ENCODE data around the gene MTHFD2. TPM values are rescaled to one million over a fixed set of nuclear protein-coding genes. Genes with fewer than 3 reads are reported as not detected.

Gene MTHFD2
- total RNA-seq, 4 donors from 2014 or later: 19.1 to 55.4 (median 39.0) TPM

- H3K36me3 ChIP-seq: peaks cover 11 to 100% (median 35%) of the 10 kb centered on the region in 3 donors
- WGBS, 2 donors: 78 to 89% methylated on average over 6 of the region's 6 CpGs
Observed at GRCh38 chr2:74162951-74163350, 35.5 kb upstream of the MTHFD2 start.

GRCh38 chr2:74164761-74165160 is 33.7 kb upstream of the MTHFD2 start:
- no peaks in the 10 kb centered on the region for H3K4me1 ChIP-seq
- H3K36me3 ChIP-seq: peaks cover 4 to 100% (median 37%) of the 10 kb centered on the region in 3 donors
- DNase-seq: no peak
- intact Hi-C loops (cut with DNase I): no loop called here
- no peak overlapping the region for H3K27ac ChIP-seq
- peaks cover 0 to 5% (median 0%) of the 10 kb centered on the region in 3 donors for H3K9me3 ChIP-seq
- H3K4me3 ChIP-seq: no peak overlapping the region
- WGBS, 2 donors: 91 to 100% methylated on average over 1 of the region's 1 CpG
- no peak for TF ChIP-seq POLR2A (IDR thresholded peaks at IDR 0.05)
- TF ChIP-seq CTCF (IDR thresholded peaks at IDR 0.05): no peak
- no peaks in the 10 kb centered on the region for H3K27me3 ChIP-seq

More at GRCh38 chr2:74162951-74163350, 35.5 kb upstream of the MTHFD2 start:
- H3K27me3 ChIP-seq: no peaks in the 10 kb centered on the region
- no peak overlapping the region for H3K4me3 ChIP-seq
- no peak overlapping the region for H3K27ac ChIP-seq
- peaks cover 0 to 5% (median 0%) of the 10 kb centered on the region in 3 donors for H3K9me3 ChIP-seq
- intact Hi-C loops (cut with DNase I): no loop called here
- TF ChIP-seq POLR2A (IDR thresholded peaks at IDR 0.05) (no peak), CTCF (IDR thresholded peaks at IDR 0.05) (no peak)
- no peaks in the 10 kb centered on the region for H3K4me1 ChIP-seq
- no peak for DNase-seq

GRCh38 chr2:74168739-74169138 is 29.7 kb upstream of the MTHFD2 start:
- intact Hi-C loops (cut with DNase I): no loop called here
- H3K36me3 ChIP-seq: peaks cover 4 to 89% (median 39%) of the 10 kb centered on the region in 3 donors
- no peak for TF ChIP-seq POLR2A (IDR thresholded peaks at IDR 0.05)
- TF ChIP-seq CTCF (IDR thresholded peaks at IDR 0.05): no peak

GRCh38 chr2:74174909-74175308 is 23.5 kb upstream of the MTHFD2 start:
- DNase-seq: no peak
- no peaks in the 10 kb centered on the region for H3K9me3 ChIP-seq
- H3K4me1 ChIP-seq: peaks cover 14 to 57% (median 43%) of the 10 kb centered on the region in 3 donors
- no peaks in the 10 kb centered on the region for H3K27me3 ChIP-seq
- H3K27ac ChIP-seq: no peak overlapping the region
- 79 to 100% methylated on average over 1 of the region's 1 CpG for whole genome bisulfite sequencing, 2 donors
- H3K36me3 ChIP-seq: peaks cover 0 to 27% (median 10%) of the 10 kb centered on the region in 3 donors
- TF ChIP-seq POLR2A (IDR thresholded peaks at IDR 0.05) (no peak), CTCF (IDR thresholded peaks at IDR 0.05) (no peak)
- intact Hi-C loops (cut with DNase I): no loop called here
- no peak overlapping the region for H3K4me3 ChIP-seq

More at GRCh38 chr2:74168739-74169138, 29.7 kb upstream of the MTHFD2 start:
- Histone ChIP-seq H3K4me1 (peaks cover 0 to 5% (median 5%) of the 10 kb centered on the region in 3 donors), H3K27me3 (no peaks in the 10 kb centered on the region), H3K27ac (no peak overlapping the region), H3K9me3 (peaks cover 0 to 5% (median 0%) of the 10 kb centered on the region in 3 donors), H3K4me3 (no peak overlapping the region)
- WGBS, 2 donors: 60 to 66% methylated on average over 2 of the region's 2 CpGs
- no peak for DNase-seq

GRCh38 chr2:74177696-74178095 is 20.7 kb upstream of the MTHFD2 start:
- peak overlapping the region; percentile 79 to 100 (median 94) for H3K4me3 ChIP-seq
- peaks cover 14 to 56% (median 41%) of the 10 kb centered on the region in 3 donors for H3K4me1 ChIP-seq
- H3K9me3 ChIP-seq: no peaks in the 10 kb centered on the region
- TF ChIP-seq CTCF (IDR thresholded peaks at IDR 0.05) (no peak), POLR2A (IDR thresholded peaks at IDR 0.05) (no peak)
- H3K36me3 ChIP-seq: no peaks in the 10 kb centered on the region
- DNase-seq: no peak
- no peaks in the 10 kb centered on the region for H3K27me3 ChIP-seq
- intact Hi-C loops (cut with DNase I): no loop called here
- peak overlapping the region; percentile 96 to 99 (median 98) for H3K27ac ChIP-seq
